Measurements from ENCODE around the gene FBXW8. TPM values are rescaled to one million over a fixed set of nuclear protein-coding genes. Genes with fewer than 3 reads are reported as not detected.

FBXW8 gene
- total RNA-seq, 4 donors from 2014 or later = 8.5 to 14.3 (median 10.6) TPM

- no peak for TF ChIP-seq CTCF (IDR thresholded peaks at IDR 0.05; ENCODE audit: low read depth)
These were observed 162.9 kb downstream of the FBXW8 start for GRCh38 chr12:117073611-117074010.

GRCh38 chr12:117076410-117077372, 165.9 kb downstream of the FBXW8 start:
- no peak for TF ChIP-seq CTCF (IDR thresholded peaks at IDR 0.05; ENCODE audit: low read depth)

- no peak for TF ChIP-seq CTCF (IDR thresholded peaks at IDR 0.05; ENCODE audit: low read depth)
These were observed 168.7 kb downstream of the FBXW8 start for GRCh38 chr12:117079487-117079886.

- no peak for TF ChIP-seq CTCF (IDR thresholded peaks at IDR 0.05; ENCODE audit: low read depth)
These were observed 170.0 kb downstream of the FBXW8 start for GRCh38 chr12:117080661-117081144.

Other genes starting within 250 kb of the FBXW8 start
- 10 to 100 TPM in 3 of 4 donors, 1 to 10 TPM in 1; 9.6 to 38.1 (median 16.8) TPM for gene SPRING1, start 172.9 kb upstream of the FBXW8 start, total RNA-seq
- gene RNFT2, start 172.6 kb upstream of the FBXW8 start, total RNA-seq = 1 to 10 TPM in 3 of 4 donors, under 1 TPM in 1; 0.49 to 2.6 (median 1.2) TPM
- gene HRK, start 29.5 kb upstream of the FBXW8 start, total RNA-seq = under 1 TPM in 2 of 4 donors, not detected in 2; 0.17 to 0.22 TPM
- gene TESC, start 188.5 kb downstream of the FBXW8 start, total RNA-seq = 10 to 100 TPM in 1 of 4 donors, 1 to 10 TPM in 3; 2.2 to 17.9 (median 4.0) TPM